GM18909 (cell line): ENCODE data around the gene LARP1B.
"Not testable (repeated sequence)": the region's sequence is repeated elsewhere in the genome, so short reads cannot be mapped to it uniquely, and the experiment has no call there.

Experiments
- ATAC-seq: cut with Tn5 transposase; IDR thresholded peaks from one replicate; pipeline ENCODE4 v1.9.1; 2021; ENCODE audit warnings: mild to moderate bottlenecking; ENCODE audit not compliant: unreplicated experiment, poor library complexity

LARP1B gene

GRCh38 chr4:128060699-128061565 is at the start of gene LARP1B:
Gene LARP1B (plus strand): TSS chr4:128061312. CDS start chr4:128074952, 13,640 bp downstream.
- ATAC-seq = peak; percentile 91

GRCh38 chr4:128025319-128025718 is 35.8 kb upstream of the LARP1B start:
- no peak for ATAC-seq

- no peak for ATAC-seq
Measured at GRCh38 chr4:128029907-128030306, 31.2 kb upstream of the LARP1B start.

GRCh38 chr4:128031756-128032384 is 29.2 kb upstream of the LARP1B start:
- no peak for ATAC-seq

- no peak for ATAC-seq
Measured at GRCh38 chr4:128039568-128039967, 21.5 kb upstream of the LARP1B start.

GRCh38 chr4:128047019-128047418 is 14.1 kb upstream of the LARP1B start:
- not testable (repeated sequence) for ATAC-seq

- not testable (repeated sequence) for ATAC-seq
Measured at GRCh38 chr4:128047514-128047913, 13.6 kb upstream of the LARP1B start.

- not testable (repeated sequence) for ATAC-seq
Measured at GRCh38 chr4:128051229-128051628, 9.9 kb upstream of the LARP1B start.

GRCh38 chr4:128054907-128055306 is 6.2 kb upstream of the LARP1B start:
- ATAC-seq = not testable (repeated sequence)

- ATAC-seq = not testable (repeated sequence)
Measured at GRCh38 chr4:128055441-128056206, 5.5 kb upstream of the LARP1B start.

GRCh38 chr4:128056396-128056795 is 4.7 kb upstream of the LARP1B start:
- ATAC-seq = no peak

- ATAC-seq = no peak
Measured at GRCh38 chr4:128060121-128060698, 902 bp upstream of the LARP1B start.

GRCh38 chr4:128061566-128062536 is 739 bp downstream of the LARP1B start:
- peak; percentile 47 for ATAC-seq

- not testable (repeated sequence) for ATAC-seq
Measured at GRCh38 chr4:128066453-128066820, 5.3 kb downstream of the LARP1B start.

- ATAC-seq = peak; percentile 54
Measured at GRCh38 chr4:128068918-128069317, 7.8 kb downstream of the LARP1B start.

- no peak for ATAC-seq
Measured at GRCh38 chr4:128076464-128076863, 15.4 kb downstream of the LARP1B start.

- not testable (repeated sequence) for ATAC-seq
Measured at GRCh38 chr4:128095293-128095692, 34.2 kb downstream of the LARP1B start.

- no peak for ATAC-seq
Measured at GRCh38 chr4:128107766-128108165, 46.7 kb downstream of the LARP1B start.

GRCh38 chr4:128123036-128123435 is 61.9 kb downstream of the LARP1B start:
- no peak for ATAC-seq
